HPDE6-E6E7 (cell line): ENCODE measurements around the gene ZNF326.

Experiments used
- DNase-seq: peaks from one replicate; pipeline ENCODE4 v3.0.0; 2011; ENCODE audit warnings: missing footprints; ENCODE audit errors: extremely low spot score

The ZNF326 gene

GRCh38 chr1:90074137-90074536 lies 79.2 kb downstream of the ZNF326 start:
- DNase-seq, result no peak

DNA sequence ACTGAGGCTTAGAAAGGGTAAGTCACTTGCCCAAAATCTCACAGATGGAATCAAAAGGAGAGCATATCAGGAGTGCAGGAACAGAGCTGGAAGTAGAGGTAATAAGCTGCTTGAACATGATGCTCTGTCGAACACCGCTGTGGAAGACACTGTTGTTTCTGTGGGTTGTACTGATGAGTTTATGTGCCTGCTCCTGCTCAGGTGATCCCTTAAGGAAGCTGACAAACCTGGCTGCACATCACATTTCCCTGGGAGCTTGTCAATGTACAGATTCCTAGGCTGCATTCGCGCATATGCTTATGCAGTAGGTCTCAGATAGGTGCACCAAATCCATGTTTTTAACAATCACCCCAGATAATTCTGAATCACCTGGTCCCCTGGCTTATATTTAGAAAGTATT lies 79.7 kb downstream of the ZNF326 start:
- no peak for DNase-seq

GRCh38 chr1:90074970-90075391 lies 80.1 kb downstream of the ZNF326 start:
- DNase-seq, result no peak

DNA sequence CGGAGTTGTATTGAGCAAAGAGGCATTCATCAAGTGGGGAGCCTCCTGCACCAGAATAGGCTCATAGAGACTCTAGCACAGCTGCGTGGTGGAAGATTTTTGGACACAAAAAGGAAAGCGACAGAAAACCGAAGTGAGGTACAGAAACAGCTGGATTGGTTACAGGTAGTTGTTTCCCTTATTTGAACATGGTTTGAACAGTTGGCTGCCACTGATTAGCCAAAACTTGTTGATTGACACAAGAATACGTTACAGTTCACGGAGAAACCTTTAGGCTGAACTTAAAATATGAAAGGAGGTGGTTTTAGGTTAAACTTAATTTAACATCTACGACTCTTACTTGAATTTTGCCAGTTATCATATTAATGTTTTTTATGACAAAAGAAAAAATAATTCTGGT lies 89.1 kb downstream of the ZNF326 start:
- DNase-seq, result no peak
